Dedifferentiated amniotic fluid mesenchymal stem cell (primary cell): ENCODE results near the gene ITGA11.

Experiments used
- DNase-seq: peaks from one replicate; pipeline ENCODE4 v3.0.0-alpha.2; 2016; ENCODE audit errors: extremely low spot score

ITGA11 gene

GRCh38 chr15:68354268-68354667 is 77.7 kb downstream of the ITGA11 start:
- no peak for DNase-seq

GRCh38 chr15:68353421-68354135 is 78.4 kb downstream of the ITGA11 start:
- DNase-seq, result peak; percentile 40

DNA sequence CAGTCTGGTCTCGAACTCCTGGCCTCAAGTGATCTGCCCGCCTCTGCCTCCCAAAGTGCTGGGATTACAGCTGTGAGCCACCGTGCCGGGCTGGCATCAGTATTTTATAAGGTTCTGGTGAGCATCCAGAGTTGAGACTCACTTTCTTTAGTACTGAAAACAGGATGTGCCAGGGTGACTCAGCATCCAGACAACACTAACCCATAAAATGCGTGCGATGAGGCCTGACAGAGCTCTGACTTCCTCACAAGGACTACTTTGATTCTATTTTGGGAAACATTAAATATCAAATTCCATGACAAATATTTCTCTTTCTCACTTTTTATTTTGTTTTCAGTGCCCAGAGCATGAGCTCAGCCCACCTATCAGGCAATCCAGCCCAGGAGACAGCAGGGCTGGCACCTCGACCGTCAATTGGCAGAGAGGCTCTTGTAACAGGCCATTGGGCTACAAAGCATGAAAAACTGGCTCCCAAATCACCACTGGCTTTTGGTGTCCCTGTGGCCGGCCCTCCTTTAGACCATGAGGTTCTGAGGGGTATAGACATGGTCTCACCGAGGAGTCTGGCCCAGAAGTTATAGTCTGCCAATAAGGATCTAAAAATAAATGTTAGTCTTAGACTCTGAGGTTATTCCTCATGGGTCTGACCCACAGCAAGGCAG is 79.4 kb downstream of the ITGA11 start:
- DNase-seq, result peak; percentile 99

- no peak for DNase-seq
These were observed 82.8 kb downstream of the ITGA11 start for GRCh38 chr15:68349151-68349550.

- DNase-seq, result no peak
These were observed 83.4 kb downstream of the ITGA11 start for GRCh38 chr15:68348606-68349005.

DNA sequence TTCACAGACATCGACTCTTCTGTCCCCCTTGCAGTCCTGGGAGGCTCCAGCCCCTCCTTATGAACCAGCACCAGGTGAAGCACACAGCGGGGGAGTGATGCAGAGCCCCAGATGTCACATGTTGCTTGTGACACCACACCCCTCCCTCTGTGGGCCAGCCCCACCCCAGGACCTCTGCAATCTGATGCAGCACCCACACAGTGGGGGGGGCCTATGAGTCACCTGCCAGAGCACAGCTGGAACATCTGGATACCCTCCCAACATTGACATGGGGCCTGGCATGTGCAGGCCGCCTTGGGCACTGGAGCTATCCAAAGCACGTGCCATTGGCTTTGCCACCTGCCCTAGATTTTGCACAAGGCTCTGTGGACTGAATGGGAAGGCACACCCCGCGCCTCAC is 83.9 kb downstream of the ITGA11 start:
- DNase-seq, result no peak

GRCh38 chr15:68347392-68347791 is 84.6 kb downstream of the ITGA11 start:
- peak; percentile 29 for DNase-seq

DNA sequence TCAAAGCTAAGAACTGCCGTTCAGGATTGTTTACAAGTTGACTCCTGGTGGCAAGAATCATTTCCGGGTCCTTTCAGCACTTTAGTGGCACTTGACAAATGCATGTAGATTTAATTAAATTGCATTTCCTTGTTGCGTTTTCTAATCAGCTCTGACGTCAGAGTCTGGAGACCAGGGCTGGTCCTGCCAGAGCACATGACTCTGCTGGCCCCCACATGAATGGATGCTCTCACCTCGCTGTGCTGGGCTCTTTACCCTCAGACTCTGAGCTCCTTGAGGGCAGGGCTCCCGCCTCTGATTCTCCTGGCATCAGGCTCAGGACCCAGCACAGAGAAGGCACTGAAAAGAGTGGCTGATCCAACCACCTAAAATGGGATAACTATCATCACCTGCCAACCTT is 85.0 kb downstream of the ITGA11 start:
- no peak for DNase-seq

DNA sequence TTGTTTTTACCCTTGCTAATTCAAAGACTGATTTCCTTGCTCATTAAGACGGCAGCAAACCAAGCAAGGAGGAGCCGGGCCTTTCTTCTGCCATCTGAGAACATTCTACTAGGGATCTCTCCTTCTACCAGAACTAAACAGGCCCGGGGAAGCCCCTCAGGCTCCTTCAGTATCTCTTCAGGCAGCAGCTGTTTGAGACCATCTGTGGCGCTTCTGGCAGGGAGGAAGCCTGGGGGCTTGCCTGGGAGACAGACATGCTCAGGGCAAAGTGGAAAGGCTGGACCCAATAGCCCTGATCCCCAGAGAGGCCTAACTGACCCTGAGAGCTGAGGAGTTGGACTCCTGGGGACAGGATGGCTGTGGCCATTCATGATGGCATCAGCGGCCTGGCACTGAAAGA is 86.5 kb downstream of the ITGA11 start:
- DNase-seq, result no peak

DNA sequence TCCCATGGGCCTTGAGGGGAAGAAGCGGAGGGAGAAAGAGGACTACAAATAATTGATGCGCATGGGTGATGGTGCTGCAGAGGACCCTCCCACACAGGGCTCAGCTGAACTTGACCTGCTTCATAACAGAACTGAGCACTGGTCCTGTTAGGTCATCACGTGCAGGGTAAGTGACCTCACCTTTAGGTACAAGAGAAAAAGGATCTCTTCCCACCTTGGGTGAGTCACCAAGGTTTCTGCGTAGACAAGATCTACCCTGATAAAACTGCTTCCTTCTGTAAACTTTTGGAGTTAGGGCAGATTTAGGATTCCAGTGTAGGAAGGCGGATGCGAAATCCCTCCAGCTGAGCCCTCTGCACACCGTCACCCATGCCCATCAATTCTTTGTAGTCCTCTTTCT is 87.4 kb downstream of the ITGA11 start:
- no peak for DNase-seq

DNA sequence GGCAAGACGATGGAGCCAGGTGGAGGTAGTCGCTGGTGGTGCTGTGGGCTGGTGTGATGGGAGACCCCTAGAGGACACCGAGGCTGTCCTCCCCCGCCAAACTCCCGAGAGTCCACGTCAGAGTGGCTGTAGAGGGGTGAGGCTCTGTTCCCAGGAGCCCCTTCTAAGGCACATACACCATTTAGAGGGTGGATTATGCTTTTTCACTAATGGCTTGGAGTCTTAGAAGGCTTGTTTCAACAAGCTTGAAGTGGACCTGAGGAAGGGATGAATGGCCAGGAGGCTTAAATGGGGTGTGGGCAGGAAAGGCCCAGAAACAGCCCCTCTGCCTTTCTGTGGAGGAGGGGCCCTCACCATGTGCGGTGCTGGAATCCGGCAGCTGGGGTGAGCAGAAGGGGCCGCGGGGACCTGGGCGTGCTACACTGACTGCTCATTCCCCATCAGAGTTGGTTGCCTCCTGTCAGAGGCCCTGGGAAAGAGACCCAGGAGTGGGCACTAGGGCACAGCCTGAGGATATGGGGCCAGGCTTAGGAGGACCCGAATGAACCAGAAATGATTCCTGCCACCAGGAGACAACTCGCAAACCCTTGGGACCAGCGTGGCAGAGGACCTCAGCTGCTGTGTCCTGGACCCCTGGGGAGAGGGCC is 88.3 kb downstream of the ITGA11 start:
- no peak for DNase-seq

GRCh38 chr15:68341760-68342725 is 89.9 kb downstream of the ITGA11 start:
- no peak for DNase-seq

GRCh38 chr15:68340726-68341671 is 91.0 kb downstream of the ITGA11 start:
- DNase-seq, result no peak

GRCh38 chr15:68339481-68339880 is 92.5 kb downstream of the ITGA11 start:
- no peak for DNase-seq

GRCh38 chr15:68337826-68338225 is 94.1 kb downstream of the ITGA11 start:
- no peak for DNase-seq

DNA sequence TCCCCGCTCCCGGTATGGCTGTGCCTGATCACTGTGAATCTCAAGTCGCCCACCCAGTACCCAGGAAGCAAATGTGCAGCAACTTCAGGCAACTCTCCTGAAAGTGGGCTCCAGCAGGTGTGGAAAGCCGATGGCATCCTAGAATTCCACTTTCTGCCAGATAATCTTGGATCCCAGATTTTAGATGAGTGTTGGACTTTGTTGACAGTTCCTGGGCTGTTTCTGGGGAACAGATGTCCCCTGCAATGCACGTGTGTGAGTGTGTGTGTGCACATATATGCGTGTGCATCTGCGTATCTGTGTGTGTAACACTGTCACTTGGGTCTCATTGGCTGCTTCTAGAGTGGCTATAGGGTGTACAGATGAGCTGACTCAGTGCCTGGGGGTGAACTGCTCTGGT is 95.4 kb downstream of the ITGA11 start:
- DNase-seq, result no peak

DNA sequence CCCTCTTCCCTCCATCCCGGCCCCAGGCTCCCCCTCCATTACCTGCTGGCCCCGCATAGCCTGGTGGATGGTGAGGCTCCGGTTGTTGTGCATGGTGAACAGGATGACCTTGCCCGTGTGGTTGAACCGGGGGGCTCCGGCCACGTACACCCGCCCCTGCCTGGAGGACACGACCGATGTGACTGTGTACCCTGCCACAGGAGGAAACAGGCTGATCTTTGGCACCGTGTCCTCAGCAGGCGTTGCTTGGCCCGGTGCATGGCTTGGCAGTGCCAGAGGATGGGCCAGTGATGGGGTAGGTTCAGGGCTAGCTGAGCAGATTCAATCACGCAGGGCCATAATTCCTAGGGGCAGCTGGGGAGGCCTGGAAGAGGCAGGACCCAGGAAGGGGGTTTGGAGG is 96.3 kb downstream of the ITGA11 start:
- no peak for DNase-seq

- DNase-seq, result no peak
These were observed 96.7 kb downstream of the ITGA11 start for GRCh38 chr15:68335251-68335650.

DNA sequence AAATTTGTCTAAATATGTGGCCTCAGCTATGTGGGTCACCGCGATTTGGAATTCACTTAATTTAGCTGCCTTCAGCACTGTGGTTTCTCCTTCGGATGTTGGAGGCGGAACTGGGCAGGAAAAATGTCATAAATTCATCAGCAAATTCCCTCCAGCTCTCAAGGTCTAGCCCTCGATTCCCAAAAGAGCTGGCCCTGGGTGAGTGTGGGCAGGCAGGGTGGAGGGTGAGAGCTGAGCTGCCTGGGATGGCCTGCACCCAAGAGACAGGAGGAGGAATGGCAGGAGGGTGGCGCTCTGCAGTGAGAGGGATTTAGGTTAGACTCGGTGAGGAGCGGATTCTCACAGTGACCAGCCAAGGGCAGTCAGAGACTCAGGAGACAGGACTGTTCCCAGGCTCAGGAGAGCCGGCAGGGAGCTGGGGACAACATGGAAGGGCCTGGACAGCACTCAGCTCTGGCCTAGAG is 97.3 kb downstream of the ITGA11 start:
- DNase-seq, result peak; percentile 58

- DNase-seq, result no peak
These were observed 98.0 kb downstream of the ITGA11 start for GRCh38 chr15:68333775-68334470.
